Pancreas (tissue), 10 donors: ENCODE results near the gene ATF5. TPM values are rescaled to one million over a fixed set of nuclear protein-coding genes. Genes with fewer than 3 reads are reported as not detected.

Source experiments
- ATAC-seq, 4 donors: fragments of 200-7000 bp; cut with Tn5 transposase; one replicate each; pipeline versions ENCODE4 v1.8.0 to v1.9.1; 2020; ENCODE audit warnings: mild to moderate bottlenecking in 4 of 4, moderate library complexity in 4 of 4
- DNase-seq, 6 donors: peaks; one replicate each; pipeline ENCODE4 v3.0.0-alpha.2; 2020
- FAIRE-seq: peaks from 2 replicates; lab custom pipeline; 2012; peaks lifted over from hg19 to GRCh38; lab: Jason Lieb, UNC
- H3K27ac ChIP-seq, 4 donors: fragments of 200-600 bp; sonication (generic); 1 replicate in 3 of 4; 2 replicates in 1 of 4; pipeline versions ENCODE4 v1.5.0 to v1.8.0; 2020
- H3K27me3 ChIP-seq, 4 donors: fragments of 200-600 bp; one replicate each; pipeline ENCODE4 v1.8.0; 2021
- H3K36me3 ChIP-seq, 3 donors: fragments of 200-600 bp; sonication (generic) in 1 of 3; one replicate each; pipeline versions ENCODE4 v1.5.0 to v1.8.0; 2020 to 2021
- H3K4me1 ChIP-seq, 3 donors: fragments of 200-600 bp; one replicate each; pipeline ENCODE4 v1.8.0; 2021
- H3K4me3 ChIP-seq, 4 donors: fragments of 200-600 bp; sonication (generic) in 2 of 4; one replicate each; pipeline versions ENCODE4 v1.5.0 to v1.8.0; 2020 to 2021
- H3K9me3 ChIP-seq, 4 donors: fragments of 200-600 bp; one replicate each; pipeline ENCODE4 v1.8.0; 2021
- WGBS, 2 donors: extraction: QIAGEN DNeasy Blood & Tissue Kit; methylation state at CpG; one replicate each; pipeline ENCODE4 v1.1.7; 2013; 5-methylcytosine and 5-hydroxymethylcytosine counted together
- intact Hi-C, 3 donors: fragments of 100-400 bp; cut with DNase I; formaldehyde crosslinking; loops; one replicate each; pipeline versions ENCODE4 v1.11.1 to v1.14.2; 2022
- polyA plus RNA-seq, 2 donors: library from polyadenylated mRNA; stranded (reverse); fragments of 200-250 nt; gene quantifications; one replicate each; pipeline ENCODE4 v1.2.3, GENCODE V29; 2013
- total RNA-seq, 6 donors: library from RNA; stranded (reverse); fragmentation: NEBNext Ultra II Directional in 4 of 6; extraction: Animal tissue kit (Norgen Biotek cat#: 25700) in 4 of 6; gene quantifications; one replicate each; pipeline versions ENCODE4 v1.2.1 to v1.2.4, GENCODE V29; 2021 to 2023
- TF ChIP-seq, protein P1 (sequence below), 4 donors: fragments of 200-600 bp; sonication (generic) in 3 of 4; IDR thresholded peaks; one replicate each; pipeline versions ENCODE4 v1.5.0 to v1.8.0; 2021; ENCODE audit warnings: antibody characterized with exemption in 4 of 4
- donor health status: healthy with polysubstance abuse.
- donor health status: DM: no; HTN: no; CAD: no; lungs with moderate emphysema.
- donor health status: DM: no; HTN: no; CAD: no.
- donor health status: control.
- donor health status: control.
- donor health status: Bipolar disorder and iron deficiency.
- donor health status: DM: yes; HTN: yes; CAD: no.
- donor health status: DM: no; HTN: no; CAD: no.
- donor health status: DM: no; HTN: no; CAD: no.
- donor health status: DM: yes; HTN: yes; CAD: no.

The ATF5 gene
- total and polyA plus RNA-seq, 8 donors, result 8.2 to 25.7 (median 13.1) TPM

DNA sequence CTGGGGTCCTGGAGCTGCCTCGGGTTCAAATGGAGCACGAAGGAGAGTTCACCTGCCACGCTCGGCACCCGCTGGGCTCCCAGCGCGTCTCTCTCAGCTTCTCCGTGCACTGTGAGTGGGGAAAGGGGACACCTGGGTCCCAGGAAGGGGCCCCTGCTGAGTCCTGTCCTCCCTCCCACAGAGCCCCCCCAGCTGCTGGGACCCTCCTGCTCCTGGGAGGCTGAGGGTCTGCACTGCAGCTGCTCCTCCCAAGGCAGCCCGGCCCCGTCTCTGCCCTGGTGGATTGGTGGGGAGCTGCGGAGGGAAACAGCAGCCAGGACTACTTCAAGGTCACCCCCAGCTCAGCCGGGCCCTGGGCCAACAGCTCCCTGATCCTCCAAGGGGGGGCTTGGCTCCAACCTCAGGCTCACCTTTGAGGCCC is 43.0 kb downstream of the ATF5 start:
- Histone ChIP-seq H3K9me3 (no peaks in the 10 kb centered on the region), H3K27me3 (no peaks in the 10 kb centered on the region), H3K36me3 (peaks cover 0 to 4% (median 0%) of the 10 kb centered on the region in 3 donors), H3K27ac (no peak overlapping the region), H3K4me3 (peak overlapping the region in 1 of 4 donors; percentile 3), H3K4me1 (peaks cover 0 to 8% (median 0%) of the 10 kb centered on the region in 3 donors)
- intact Hi-C loops, result no loop called here
- DNase-seq (peak; percentile 58 to 89 (median 72)), ATAC-seq (peak; percentile 63 to 89 (median 76)), FAIRE-seq (no peak)
- 8 to 21% methylated on average over 12 of the region's 12 CpGs for WGBS, 2 donors
- TF ChIP-seq, protein P1, sequence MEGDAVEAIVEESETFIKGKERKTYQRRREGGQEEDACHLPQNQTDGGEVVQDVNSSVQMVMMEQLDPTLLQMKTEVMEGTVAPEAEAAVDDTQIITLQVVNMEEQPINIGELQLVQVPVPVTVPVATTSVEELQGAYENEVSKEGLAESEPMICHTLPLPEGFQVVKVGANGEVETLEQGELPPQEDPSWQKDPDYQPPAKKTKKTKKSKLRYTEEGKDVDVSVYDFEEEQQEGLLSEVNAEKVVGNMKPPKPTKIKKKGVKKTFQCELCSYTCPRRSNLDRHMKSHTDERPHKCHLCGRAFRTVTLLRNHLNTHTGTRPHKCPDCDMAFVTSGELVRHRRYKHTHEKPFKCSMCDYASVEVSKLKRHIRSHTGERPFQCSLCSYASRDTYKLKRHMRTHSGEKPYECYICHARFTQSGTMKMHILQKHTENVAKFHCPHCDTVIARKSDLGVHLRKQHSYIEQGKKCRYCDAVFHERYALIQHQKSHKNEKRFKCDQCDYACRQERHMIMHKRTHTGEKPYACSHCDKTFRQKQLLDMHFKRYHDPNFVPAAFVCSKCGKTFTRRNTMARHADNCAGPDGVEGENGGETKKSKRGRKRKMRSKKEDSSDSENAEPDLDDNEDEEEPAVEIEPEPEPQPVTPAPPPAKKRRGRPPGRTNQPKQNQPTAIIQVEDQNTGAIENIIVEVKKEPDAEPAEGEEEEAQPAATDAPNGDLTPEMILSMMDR (IDR thresholded peaks at IDR 0.05), result no peak

DNA sequence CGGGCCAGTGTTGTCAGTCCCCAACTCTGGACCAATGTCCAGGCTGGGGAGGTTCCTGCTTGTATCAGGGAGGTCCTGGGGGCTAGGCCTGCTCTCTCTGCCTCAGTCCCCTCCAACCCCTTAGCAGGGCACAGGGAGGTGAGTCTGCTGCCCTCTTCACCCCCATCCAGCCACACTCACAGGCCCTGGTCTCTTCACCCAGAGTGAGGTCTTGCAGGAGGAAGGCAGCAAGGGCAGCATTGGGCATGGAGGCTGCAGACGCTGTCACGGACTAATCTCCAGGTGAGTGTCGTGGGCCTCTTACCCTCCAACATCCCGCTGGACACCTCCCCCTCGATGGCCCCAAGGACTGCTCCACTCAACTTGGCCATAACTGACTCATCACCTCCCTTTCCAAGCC is 43.8 kb downstream of the ATF5 start:
- no peaks in the 10 kb centered on the region for H3K27me3 ChIP-seq
- H3K9me3 ChIP-seq, result no peaks in the 10 kb centered on the region
- H3K4me3 ChIP-seq, result no peak overlapping the region
- H3K36me3 ChIP-seq, result peaks cover 0 to 4% (median 0%) of the 10 kb centered on the region in 3 donors
- WGBS, 2 donors, result 79 to 84% methylated on average over 6 of the region's 6 CpGs
- no peak overlapping the region for H3K27ac ChIP-seq
- TF ChIP-seq, protein P1 (IDR thresholded peaks at IDR 0.05), result no peak
- intact Hi-C loops, result no loop called here
- ATAC-seq (no peak), FAIRE-seq (no peak), DNase-seq (no peak)
- H3K4me1 ChIP-seq, result peaks cover 0 to 8% (median 0%) of the 10 kb centered on the region in 3 donors

DNA sequence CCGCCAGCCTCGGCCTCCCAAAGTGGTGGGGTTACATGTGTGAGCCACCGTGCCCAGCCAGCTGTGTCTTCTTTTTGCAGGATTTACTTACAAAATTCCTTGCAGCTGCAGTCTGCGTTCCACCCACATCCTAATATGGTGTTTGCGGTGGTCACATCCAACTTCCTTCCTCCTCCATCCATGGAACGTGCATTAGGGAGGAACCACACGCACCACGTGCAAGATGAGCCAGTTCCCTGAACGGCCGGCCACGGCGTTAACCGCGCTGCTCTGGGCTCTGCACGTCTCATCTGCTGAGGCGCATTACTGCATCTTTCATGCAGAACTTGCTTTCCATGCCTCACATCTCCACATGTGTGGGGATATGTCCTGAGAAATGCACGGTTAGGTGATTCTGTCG is 45.0 kb downstream of the ATF5 start:
- no peak for DNase-seq
- Histone ChIP-seq H3K36me3 (peaks cover 0 to 10% (median 0%) of the 10 kb centered on the region in 3 donors), H3K4me1 (peaks cover 0 to 8% (median 0%) of the 10 kb centered on the region in 3 donors), H3K27ac (no peak overlapping the region), H3K27me3 (no peaks in the 10 kb centered on the region), H3K9me3 (no peaks in the 10 kb centered on the region), H3K4me3 (no peak overlapping the region)
- no peak for ATAC-seq
- WGBS, 2 donors, result 88 to 94% methylated on average over 18 of the region's 18 CpGs
- intact Hi-C loops, result no loop called here
- TF ChIP-seq, protein P1 (IDR thresholded peaks at IDR 0.05), result no peak
- FAIRE-seq, result no peak

DNA sequence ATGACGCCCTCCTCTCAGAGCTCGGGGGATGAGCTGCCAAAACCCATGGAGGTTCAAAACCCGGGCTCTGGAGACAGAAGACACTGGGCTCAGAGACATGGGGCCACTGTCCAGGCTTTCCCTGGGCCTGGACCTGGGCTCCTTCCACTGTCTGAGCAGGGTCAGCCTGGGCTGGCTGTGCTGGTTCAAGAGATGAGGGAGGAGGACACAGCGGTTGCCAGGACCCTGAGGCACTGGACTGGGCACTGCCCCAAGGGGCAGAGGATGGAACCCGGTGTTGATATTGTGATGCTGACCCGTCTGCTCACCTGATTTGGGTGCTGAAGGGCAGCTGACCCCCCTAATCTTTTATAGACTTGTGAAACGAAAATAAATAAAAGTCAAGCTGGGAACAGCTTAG is 46.0 kb downstream of the ATF5 start:
- intact Hi-C loops, result no loop called here
- 85 to 92% methylated on average over 7 of the region's 7 CpGs for WGBS, 2 donors
- no peak for FAIRE-seq
- no peak overlapping the region for H3K4me3 ChIP-seq
- no peaks in the 10 kb centered on the region for H3K27me3 ChIP-seq
- H3K9me3 ChIP-seq, result no peaks in the 10 kb centered on the region
- no peak for DNase-seq
- peaks cover 0 to 8% (median 0%) of the 10 kb centered on the region in 3 donors for H3K4me1 ChIP-seq
- no peak overlapping the region for H3K27ac ChIP-seq
- TF ChIP-seq, protein P1 (IDR thresholded peaks at IDR 0.05), result no peak
- peaks cover 0 to 10% (median 0%) of the 10 kb centered on the region in 3 donors for H3K36me3 ChIP-seq
- ATAC-seq, result no peak

DNA sequence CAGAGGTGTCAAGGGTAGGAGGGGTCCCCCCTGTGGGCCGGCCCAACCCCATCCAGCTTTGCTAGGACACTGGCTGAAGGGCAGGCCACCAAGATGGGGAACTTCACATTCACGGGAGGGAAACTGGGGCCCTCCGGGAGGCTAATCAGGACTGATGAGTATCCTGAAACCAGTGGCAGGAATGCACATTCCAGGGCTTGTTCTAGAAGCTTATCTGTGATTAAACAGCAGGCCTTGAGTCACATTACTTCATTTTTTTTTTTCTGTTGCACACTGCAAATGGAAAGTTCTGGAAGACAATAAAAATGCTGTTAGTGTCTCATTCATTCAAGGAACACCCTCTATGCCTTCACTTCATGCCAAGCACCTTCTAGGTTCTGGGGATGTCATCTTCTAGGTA is 47.5 kb downstream of the ATF5 start:
- DNase-seq, result no peak
- Histone ChIP-seq H3K27me3 (no peaks in the 10 kb centered on the region), H3K4me3 (no peak overlapping the region), H3K36me3 (peaks cover 0 to 10% (median 0%) of the 10 kb centered on the region in 3 donors), H3K4me1 (peaks cover 0 to 8% (median 0%) of the 10 kb centered on the region in 3 donors), H3K27ac (no peak overlapping the region), H3K9me3 (no peaks in the 10 kb centered on the region)
- TF ChIP-seq, protein P1 (IDR thresholded peaks at IDR 0.05), result no peak
- intact Hi-C loops, result no loop called here
- WGBS, 2 donors, result 61 to 66% methylated on average over 3 of the region's 3 CpGs
- FAIRE-seq, result no peak
- no peak for ATAC-seq
